Cardiac fibroblast (primary cell): ENCODE results near the gene DDX20.

ENCODE experiments used
- DNase-seq, 2 donors: peaks; one replicate each; pipeline versions ENCODE4 v3.0.0 to v3.0.0-alpha.2; 2010; ENCODE audit warnings: low read depth in 2 of 2
- H3K4me3 ChIP-seq, 2 donors: replicated peaks in 1 of 2; 1 replicate in 1 of 2; 2 replicates in 1 of 2; pipeline ENCODE4 v1.5.1; 2011; ENCODE audit warnings: low read depth in 2 of 2, low read length in 2 of 2, mild to moderate bottlenecking in 2 of 2, moderate library complexity in 1 of 2
- TF ChIP-seq, protein P1 (sequence below): IDR thresholded peaks from one replicate; pipeline ENCODE4 v1.5.1; 2011; ENCODE audit warnings: low read depth, mild to moderate bottlenecking, low read length, inconsistent platforms

DDX20 gene, protein sequence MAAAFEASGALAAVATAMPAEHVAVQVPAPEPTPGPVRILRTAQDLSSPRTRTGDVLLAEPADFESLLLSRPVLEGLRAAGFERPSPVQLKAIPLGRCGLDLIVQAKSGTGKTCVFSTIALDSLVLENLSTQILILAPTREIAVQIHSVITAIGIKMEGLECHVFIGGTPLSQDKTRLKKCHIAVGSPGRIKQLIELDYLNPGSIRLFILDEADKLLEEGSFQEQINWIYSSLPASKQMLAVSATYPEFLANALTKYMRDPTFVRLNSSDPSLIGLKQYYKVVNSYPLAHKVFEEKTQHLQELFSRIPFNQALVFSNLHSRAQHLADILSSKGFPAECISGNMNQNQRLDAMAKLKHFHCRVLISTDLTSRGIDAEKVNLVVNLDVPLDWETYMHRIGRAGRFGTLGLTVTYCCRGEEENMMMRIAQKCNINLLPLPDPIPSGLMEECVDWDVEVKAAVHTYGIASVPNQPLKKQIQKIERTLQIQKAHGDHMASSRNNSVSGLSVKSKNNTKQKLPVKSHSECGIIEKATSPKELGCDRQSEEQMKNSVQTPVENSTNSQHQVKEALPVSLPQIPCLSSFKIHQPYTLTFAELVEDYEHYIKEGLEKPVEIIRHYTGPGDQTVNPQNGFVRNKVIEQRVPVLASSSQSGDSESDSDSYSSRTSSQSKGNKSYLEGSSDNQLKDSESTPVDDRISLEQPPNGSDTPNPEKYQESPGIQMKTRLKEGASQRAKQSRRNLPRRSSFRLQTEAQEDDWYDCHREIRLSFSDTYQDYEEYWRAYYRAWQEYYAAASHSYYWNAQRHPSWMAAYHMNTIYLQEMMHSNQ

DNA sequence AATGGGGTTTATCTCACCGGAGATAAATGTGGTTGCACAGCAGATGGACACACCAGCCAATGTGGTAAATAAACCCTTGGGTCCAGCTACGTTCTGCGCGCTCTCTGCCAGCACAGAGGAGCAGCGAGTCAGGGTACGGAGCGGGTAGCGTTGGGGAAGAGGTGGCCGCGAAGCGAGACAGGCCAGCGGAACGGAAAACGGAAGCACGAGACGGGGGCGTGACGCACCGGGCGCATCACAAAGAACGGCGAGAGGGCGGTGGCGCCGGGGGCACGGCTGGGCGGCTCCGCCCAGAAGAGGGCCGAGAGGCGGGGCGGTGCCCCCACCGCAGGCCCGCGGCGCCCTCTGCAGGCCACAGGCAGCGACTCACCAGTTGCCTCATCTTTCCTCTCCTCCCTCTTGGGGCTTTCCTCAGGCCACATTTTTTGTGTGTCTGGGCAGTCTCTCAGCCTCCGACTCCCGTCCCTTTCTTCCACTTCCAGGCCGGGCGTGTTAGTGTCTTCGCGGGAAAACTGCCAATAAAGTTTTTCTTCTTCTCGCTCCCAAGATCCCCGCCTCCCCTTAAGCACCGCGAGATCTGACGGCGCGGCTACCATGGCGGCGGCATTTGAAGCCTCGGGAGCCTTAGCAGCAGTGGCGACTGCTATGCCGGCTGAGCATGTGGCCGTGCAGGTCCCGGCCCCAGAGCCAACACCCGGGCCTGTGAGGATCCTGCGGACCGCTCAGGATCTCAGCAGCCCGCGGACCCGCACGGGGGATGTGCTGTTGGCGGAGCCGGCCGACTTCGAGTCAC is at the start of gene DDX20:
DDX20 (plus strand) TSS at position 571 of the 793 bp plus-strand sequence; CDS start at position 595, 24 bp downstream.
- peak; percentile 99 for DNase-seq
- peak within 1 kb of the TSS; percentile 83 to 87 for H3K4me3 ChIP-seq
- TF ChIP-seq, protein P1, sequence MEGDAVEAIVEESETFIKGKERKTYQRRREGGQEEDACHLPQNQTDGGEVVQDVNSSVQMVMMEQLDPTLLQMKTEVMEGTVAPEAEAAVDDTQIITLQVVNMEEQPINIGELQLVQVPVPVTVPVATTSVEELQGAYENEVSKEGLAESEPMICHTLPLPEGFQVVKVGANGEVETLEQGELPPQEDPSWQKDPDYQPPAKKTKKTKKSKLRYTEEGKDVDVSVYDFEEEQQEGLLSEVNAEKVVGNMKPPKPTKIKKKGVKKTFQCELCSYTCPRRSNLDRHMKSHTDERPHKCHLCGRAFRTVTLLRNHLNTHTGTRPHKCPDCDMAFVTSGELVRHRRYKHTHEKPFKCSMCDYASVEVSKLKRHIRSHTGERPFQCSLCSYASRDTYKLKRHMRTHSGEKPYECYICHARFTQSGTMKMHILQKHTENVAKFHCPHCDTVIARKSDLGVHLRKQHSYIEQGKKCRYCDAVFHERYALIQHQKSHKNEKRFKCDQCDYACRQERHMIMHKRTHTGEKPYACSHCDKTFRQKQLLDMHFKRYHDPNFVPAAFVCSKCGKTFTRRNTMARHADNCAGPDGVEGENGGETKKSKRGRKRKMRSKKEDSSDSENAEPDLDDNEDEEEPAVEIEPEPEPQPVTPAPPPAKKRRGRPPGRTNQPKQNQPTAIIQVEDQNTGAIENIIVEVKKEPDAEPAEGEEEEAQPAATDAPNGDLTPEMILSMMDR = peak; percentile 60

DNA sequence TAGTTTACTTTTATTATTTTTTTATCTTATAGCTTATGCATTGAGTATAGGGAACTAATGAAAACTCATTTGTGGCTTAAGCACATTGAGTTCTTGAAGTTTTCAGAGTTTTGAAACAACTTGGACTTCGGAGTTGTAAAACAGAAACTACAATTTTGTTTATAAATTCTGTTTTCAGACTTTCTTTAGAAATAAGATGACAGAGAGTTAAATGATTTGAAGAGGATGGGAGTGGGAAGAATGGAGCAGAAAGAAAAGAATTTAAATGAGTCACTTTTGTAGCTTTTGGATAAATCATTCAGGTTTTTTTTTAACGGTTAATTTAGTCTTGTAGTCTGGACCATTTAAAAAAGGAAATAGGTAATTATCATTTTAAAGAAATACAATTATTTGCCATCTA is 48.8 kb upstream of the DDX20 start:
- no peak overlapping the region for H3K4me3 ChIP-seq
- peak in 1 of 2 donors; percentile 46 for DNase-seq
- TF ChIP-seq, protein P1 = no peak

DNA sequence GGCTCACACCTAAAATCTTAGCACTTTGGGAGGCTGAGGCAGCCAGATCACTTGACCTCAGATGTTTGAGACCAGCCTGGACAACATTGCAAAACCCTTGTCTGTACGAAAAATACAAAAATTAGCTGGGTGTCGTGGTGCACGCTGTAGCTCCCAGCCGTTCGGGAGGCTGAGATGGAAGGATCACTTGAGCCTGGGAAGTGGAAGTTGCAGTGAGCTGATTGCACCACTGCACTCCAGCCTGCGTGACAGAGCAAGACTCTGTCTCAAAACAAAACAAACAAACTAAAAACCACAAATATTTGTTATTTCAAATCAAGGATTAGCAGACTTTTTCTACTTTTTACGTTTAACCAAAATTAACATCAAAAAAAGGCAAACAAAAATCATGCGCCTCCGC is 47.8 kb upstream of the DDX20 start:
- TF ChIP-seq, protein P1 = no peak
- DNase-seq = peak in 1 of 2 donors; percentile 79

DNA sequence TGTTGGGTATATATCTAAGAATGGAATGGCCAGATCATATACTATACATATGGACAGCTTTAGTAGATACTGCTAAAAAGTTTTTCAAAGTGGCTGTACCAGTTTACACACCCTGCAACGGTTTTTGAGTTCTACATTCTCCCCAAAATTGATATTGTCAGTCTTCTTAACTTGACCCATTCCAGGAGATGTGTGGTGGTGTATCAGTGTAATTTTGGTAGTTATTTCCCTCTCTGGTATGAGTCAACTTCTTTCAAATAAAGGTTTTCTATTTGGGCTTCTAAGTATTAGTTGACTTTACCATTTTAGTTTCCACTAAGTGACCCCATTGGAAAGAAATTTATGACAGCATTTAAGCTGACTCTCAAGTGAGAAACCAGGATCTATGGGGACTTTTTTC is 45.7 kb upstream of the DDX20 start:
- H3K4me3 ChIP-seq = no peak overlapping the region
- DNase-seq = no peak
- TF ChIP-seq, protein P1 = no peak

More for the DNA sequence above, 47.8 kb upstream of the DDX20 start:
- H3K4me3 ChIP-seq = no peak overlapping the region

DNA sequence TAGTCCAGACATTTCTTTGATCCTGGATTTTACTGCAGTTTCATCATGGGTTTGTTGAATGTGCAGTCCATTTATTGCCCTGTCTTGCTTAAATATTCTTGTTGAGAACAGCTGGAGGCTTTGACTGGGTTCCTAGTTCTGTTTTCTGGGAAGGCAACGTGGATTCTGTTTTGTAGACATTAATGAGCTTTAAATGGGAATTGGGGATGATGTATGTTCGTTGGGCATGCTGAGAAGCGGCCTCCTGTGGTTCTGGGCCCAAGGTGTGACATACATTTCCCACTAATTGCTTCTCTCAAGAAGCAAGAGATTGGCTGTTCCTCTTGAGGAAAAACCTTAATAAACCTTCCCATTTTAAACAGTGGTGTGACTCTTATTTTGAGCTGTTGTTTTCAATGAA is 39.4 kb upstream of the DDX20 start:
- TF ChIP-seq, protein P1 = no peak
- no peak for DNase-seq
- H3K4me3 ChIP-seq = no peak overlapping the region

DNA sequence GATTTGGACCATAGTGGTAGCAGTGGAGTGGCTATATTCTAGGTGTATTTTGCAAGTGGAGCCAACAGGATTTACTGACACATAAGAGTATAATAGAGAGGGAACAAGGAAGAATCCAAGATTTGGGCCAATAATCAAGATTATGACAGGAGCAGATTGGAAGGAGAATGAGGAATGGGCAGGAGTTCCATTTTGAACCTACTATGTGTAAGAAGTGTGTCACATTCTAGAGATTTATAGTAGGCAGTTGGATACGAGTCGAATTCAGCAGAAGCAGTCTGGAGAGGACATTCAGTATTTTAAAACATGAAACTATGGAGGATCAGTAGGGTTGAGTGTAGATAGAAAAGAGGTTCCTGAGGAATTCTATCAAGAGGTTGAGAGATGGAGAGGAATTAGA is 38.3 kb upstream of the DDX20 start:
- TF ChIP-seq, protein P1 = no peak
- DNase-seq = no peak
- H3K4me3 ChIP-seq = no peak overlapping the region
